ENCODE measurements around the gene CCDC15.
A peak's percentile ranks its signal among the peaks of the same experiment; 100 is the strongest.
"Not testable (repeated sequence)": the region's sequence is repeated elsewhere in the genome, so short reads cannot be mapped to it uniquely, and the experiment has no call there.

The CCDC15 gene

DNA sequence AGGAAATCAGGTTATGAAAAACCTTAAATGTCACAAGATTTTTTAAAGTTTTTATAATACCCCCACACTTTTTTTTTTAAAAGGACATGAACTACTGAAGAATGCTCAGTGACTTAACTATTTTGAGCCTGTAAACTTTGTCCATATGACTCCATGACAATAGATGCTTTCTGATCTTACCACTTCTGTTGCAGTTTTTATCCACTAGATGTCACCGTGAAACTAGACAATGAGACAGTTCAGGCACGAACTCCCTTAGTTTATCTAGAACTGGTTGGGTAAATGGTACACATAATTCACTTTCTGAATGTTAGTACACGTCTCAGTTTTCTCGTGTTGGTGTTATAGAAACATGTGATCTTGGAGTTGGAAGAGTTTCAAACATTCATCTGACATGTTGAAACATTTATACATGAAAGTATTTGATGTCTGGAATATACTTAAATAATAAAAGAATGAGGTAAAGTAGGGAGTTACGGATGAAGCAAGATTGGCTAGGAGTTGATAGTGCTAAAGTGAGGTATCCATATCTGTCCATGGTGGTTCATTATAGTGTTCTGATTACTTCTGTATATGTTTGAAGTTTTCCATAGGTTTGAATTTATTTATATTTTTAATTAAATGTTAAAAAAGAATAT, 8.1 kb downstream of the CCDC15 start:
- Histone ChIP-seq H3K4me1 (no peaks in the 10 kb centered on the region), H3K27me3 (no peaks in the 10 kb centered on the region), H3K36me3 (no peaks in the 10 kb centered on the region), H3K4me3 (ENCODE audit: low read depth, low read length) (no peak overlapping the region), H3K9me3 (no peaks in the 10 kb centered on the region)
- DNase-seq = no peak
- TF ChIP-seq, protein P1, sequence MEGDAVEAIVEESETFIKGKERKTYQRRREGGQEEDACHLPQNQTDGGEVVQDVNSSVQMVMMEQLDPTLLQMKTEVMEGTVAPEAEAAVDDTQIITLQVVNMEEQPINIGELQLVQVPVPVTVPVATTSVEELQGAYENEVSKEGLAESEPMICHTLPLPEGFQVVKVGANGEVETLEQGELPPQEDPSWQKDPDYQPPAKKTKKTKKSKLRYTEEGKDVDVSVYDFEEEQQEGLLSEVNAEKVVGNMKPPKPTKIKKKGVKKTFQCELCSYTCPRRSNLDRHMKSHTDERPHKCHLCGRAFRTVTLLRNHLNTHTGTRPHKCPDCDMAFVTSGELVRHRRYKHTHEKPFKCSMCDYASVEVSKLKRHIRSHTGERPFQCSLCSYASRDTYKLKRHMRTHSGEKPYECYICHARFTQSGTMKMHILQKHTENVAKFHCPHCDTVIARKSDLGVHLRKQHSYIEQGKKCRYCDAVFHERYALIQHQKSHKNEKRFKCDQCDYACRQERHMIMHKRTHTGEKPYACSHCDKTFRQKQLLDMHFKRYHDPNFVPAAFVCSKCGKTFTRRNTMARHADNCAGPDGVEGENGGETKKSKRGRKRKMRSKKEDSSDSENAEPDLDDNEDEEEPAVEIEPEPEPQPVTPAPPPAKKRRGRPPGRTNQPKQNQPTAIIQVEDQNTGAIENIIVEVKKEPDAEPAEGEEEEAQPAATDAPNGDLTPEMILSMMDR (IDR thresholded peaks at IDR 0.05; ENCODE audit: low read depth, low read length) = peak; percentile 79

DNA sequence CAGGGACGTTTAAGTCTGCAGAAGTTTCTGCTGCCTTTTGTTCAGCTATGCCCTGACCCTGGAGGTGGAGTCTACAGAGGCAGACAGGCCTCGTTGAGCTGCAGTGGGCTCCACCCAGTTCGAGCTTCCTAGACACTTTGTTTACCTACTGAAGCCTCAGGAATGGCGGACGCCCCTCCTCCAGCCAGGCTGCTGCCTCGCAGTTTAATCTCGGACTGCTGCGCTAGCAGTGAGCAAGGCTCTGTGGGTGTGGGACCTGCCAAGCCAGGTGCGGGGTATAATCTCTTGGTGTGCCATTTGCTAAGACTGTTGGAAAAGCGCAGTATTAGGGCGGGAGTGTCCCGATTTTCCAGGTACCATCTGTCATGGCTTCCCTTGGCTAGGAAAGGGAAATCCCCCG, 14.2 kb downstream of the CCDC15 start:
- DNase-seq = not testable (repeated sequence)

DNA sequence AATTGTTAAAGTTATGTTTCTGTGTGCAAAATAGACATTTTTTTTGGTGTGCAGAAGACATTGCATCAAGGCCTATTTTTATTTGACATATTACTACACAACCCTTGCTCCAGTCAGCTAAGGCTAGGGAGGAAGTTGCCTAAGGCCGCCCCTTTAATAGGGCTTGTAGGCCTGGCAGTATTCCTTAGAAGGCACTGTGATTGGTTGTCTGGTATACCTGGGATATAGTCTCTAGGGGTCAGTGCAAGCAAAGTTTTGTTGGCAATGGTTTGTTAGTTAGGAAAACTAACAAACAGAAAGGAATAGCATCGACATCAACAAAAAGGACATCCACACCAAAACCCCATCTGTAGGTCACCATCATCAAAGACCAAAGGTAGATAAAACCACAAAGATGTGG, 16.9 kb downstream of the CCDC15 start:
- Histone ChIP-seq H3K4me1 (no peaks in the 10 kb centered on the region), H3K9me3 (no peaks in the 10 kb centered on the region), H3K27me3 (no peaks in the 10 kb centered on the region), H3K36me3 (no peaks in the 10 kb centered on the region), H3K4me3 (ENCODE audit: low read depth, low read length) (no peak overlapping the region)
- no peak for DNase-seq
- TF ChIP-seq, protein P1 (IDR thresholded peaks at IDR 0.05; ENCODE audit: low read depth, low read length) = peak; percentile 10; the same call in 1 of the 2 replicates

More for the DNA sequence above, 14.2 kb downstream of the CCDC15 start:
- H3K9me3 ChIP-seq; H3K36me3 ChIP-seq; H3K27me3 ChIP-seq; H3K4me1 ChIP-seq; H3K4me3 ChIP-seq (ENCODE audit: low read depth, low read length): not testable (repeated sequence)

DNA sequence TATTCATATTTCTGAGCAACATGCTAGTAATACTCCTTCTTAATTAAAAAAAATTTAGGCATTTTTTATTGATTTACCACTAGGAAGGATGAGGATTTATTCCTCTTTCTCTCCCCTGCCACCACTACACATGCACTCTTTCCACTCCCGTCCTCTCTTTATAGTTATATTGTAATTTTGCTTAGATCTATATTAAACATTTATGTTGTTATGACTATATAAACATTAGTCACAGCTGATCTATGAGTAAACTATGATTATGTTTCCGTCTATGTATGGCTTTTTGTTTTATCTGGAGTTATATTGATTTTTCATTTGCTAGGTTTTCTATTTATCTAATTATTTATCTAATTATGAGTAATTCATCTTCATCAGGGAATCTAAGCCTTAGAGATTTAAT, 17.8 kb downstream of the CCDC15 start:
- H3K36me3 ChIP-seq = no peaks in the 10 kb centered on the region
- no peaks in the 10 kb centered on the region for H3K4me1 ChIP-seq
- H3K4me3 ChIP-seq (ENCODE audit: low read depth, low read length) = no peak overlapping the region
- TF ChIP-seq, protein P1 (IDR thresholded peaks at IDR 0.05; ENCODE audit: low read depth, low read length) = no peak
- H3K9me3 ChIP-seq = no peaks in the 10 kb centered on the region
- no peak for DNase-seq
- no peaks in the 10 kb centered on the region for H3K27me3 ChIP-seq

DNA sequence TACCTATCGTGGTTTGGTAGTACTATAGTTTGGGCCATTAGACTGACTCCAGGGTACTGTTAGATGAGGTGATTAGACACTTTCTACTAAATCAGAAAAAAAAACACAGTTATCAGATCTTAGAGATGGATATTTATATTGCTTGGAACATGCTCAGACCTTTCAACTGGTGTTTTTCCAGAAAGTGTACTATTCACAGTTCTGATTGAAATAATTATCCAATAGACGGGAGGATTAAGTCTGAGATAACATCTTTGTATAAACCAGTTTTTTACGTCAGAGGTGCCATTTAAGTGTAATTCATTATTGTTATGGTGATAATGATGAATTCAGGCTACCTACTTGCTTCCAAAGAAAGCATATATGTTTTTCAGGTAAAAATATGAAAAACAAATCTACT, 22.5 kb downstream of the CCDC15 start:
- no peak for DNase-seq
- Histone ChIP-seq H3K27me3 (no peaks in the 10 kb centered on the region), H3K4me3 (ENCODE audit: low read depth, low read length) (no peak overlapping the region), H3K9me3 (no peaks in the 10 kb centered on the region), H3K4me1 (no peaks in the 10 kb centered on the region), H3K36me3 (no peaks in the 10 kb centered on the region)
- TF ChIP-seq, protein P1 (IDR thresholded peaks at IDR 0.05; ENCODE audit: low read depth, low read length) = no peak

DNA sequence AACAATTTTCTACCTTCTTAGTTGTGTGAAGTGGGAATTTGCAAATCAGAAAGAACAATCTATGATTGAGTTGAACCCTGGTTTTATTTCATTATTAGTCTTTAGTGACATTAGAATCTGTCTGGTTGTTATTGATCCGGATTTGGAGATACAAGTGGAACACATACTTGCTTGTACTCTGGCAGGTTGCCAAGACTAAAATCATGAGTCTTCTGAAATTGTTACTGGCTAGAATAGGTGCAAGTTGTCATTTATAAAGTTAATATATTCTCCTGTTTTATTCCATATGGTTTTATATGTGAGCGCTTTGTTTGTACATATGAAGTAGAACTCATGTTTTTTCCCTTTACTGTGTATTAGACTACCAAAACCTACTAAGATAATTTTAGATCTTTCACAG, 23.0 kb downstream of the CCDC15 start:
- DNase-seq = no peak
- TF ChIP-seq, protein P1 (IDR thresholded peaks at IDR 0.05; ENCODE audit: low read depth, low read length) = no peak
- Histone ChIP-seq H3K4me1 (no peaks in the 10 kb centered on the region), H3K9me3 (no peaks in the 10 kb centered on the region), H3K27me3 (no peaks in the 10 kb centered on the region), H3K4me3 (ENCODE audit: low read depth, low read length) (no peak overlapping the region), H3K36me3 (no peaks in the 10 kb centered on the region)

Measured in BE2C (cell line).